HG02981 (cell line): Measurements from ENCODE around the gene PSMF1.
"Not testable (repeated sequence)": the region's sequence is repeated elsewhere in the genome, so short reads cannot be mapped to it uniquely, and the experiment has no call there.

Experiments used
- ATAC-seq: cut with Tn5 transposase; IDR thresholded peaks from one replicate; pipeline ENCODE4 v1.9.1; 2021; ENCODE audit warnings: mild to moderate bottlenecking, moderate library complexity; ENCODE audit not compliant: unreplicated experiment

The PSMF1 gene

GRCh38 chr20:1212023-1212422 is 93.6 kb downstream of the PSMF1 start:
- ATAC-seq: no peak

- peak; percentile 77 for ATAC-seq
Measured at GRCh38 chr20:1212607-1213396, 94.4 kb downstream of the PSMF1 start.

- no peak for ATAC-seq
Measured at GRCh38 chr20:1214838-1215261, 96.4 kb downstream of the PSMF1 start.

- no peak for ATAC-seq
Measured at GRCh38 chr20:1215386-1216170, 97.2 kb downstream of the PSMF1 start.

GRCh38 chr20:1216527-1217427 is 98.4 kb downstream of the PSMF1 start:
- not testable (repeated sequence) for ATAC-seq
